A673 (cell line): Measurements from ENCODE around the gene ADCY5. TPM values are rescaled to one million over a fixed set of nuclear protein-coding genes. Genes with fewer than 3 reads are reported as not detected.

Experiments
- BruUV-seq: library from RNA; stranded (reverse); fragments of 400-500 nt; replicated peaks from 2 replicates; lab custom pipeline; 2021; lab: Mats Ljungman, UMichigan
- CTCF ChIA-PET: fragments of 300-600 bp; sonication (Branson Sonifier 250); formaldehyde crosslinking; loops from one replicate; lab custom pipeline; 2022; ENCODE audit warnings: antibody characterized with exemption; lab: Charles Lee
- POLR2A ChIA-PET: fragments of 300-600 bp; sonication (Branson Sonifier 250); formaldehyde crosslinking; loops from one replicate; lab custom pipeline; 2022; ENCODE audit warnings: antibody characterized with exemption; ENCODE audit not compliant: low non-redundant PET; lab: Charles Lee
- DNase-seq: peaks from one replicate; pipeline ENCODE4 v3.0.0-alpha.2; 2015; ENCODE audit warnings: low spot score
- H3K27ac ChIP-seq: fragments of 200-600 bp; sonication (generic); 2 replicates; pipeline ENCODE4 v1.5.1; 2016; ENCODE audit warnings: mixed run types, low read depth, mild to moderate bottlenecking, mixed read lengths, antibody characterized with exemption, low read length; ENCODE audit not compliant: poor library complexity, severe bottlenecking
- H3K27me3 ChIP-seq: fragments of 200-600 bp; sonication (generic); replicated peaks from 2 replicates; pipeline ENCODE4 v1.6.1; 2017; ENCODE audit warnings: mixed run types, low read depth, mild to moderate bottlenecking, mixed read lengths, antibody characterized with exemption, low read length; ENCODE audit not compliant: insufficient read depth, poor library complexity
- H3K36me3 ChIP-seq: fragments of 200-600 bp; sonication (generic); 2 replicates; pipeline ENCODE4 v1.6.1; 2016; ENCODE audit warnings: mixed run types, mild to moderate bottlenecking, mixed read lengths, antibody characterized with exemption, low read length; ENCODE audit not compliant: insufficient read depth, poor library complexity, severe bottlenecking
- H3K4me1 ChIP-seq: fragments of 200-600 bp; sonication (generic); 2 replicates; pipeline ENCODE4 v1.6.1; 2017; ENCODE audit warnings: mixed run types, mild to moderate bottlenecking, mixed read lengths, antibody characterized with exemption, low read length; ENCODE audit not compliant: insufficient read depth, poor library complexity, severe bottlenecking
- H3K4me3 ChIP-seq: fragments of 200-600 bp; sonication (generic); 2 replicates; pipeline ENCODE4 v1.5.1; 2016; ENCODE audit warnings: low read depth, mixed run types, mild to moderate bottlenecking, mixed read lengths, low read length; ENCODE audit not compliant: poor library complexity, severe bottlenecking
- H3K9me3 ChIP-seq: fragments of 200-600 bp; sonication (generic); 2 replicates; pipeline ENCODE4 v1.6.1; 2016; ENCODE audit warnings: mixed run types, low read depth, mild to moderate bottlenecking, mixed read lengths, antibody characterized with exemption, low read length; ENCODE audit not compliant: poor library complexity, severe bottlenecking
- CTCF ChIP-seq: fragments of 300-800, 200-600 bp; sonication (generic); conservative IDR thresholded peaks from 2 replicates; pipeline ENCODE4 v1.5.1; 2017; ENCODE audit warnings: low read depth, mild to moderate bottlenecking, antibody characterized with exemption, low read length, moderate library complexity, mixed read lengths
- EZH2 ChIP-seq: fragments of 200-600 bp; sonication (generic); IDR thresholded peaks from 2 replicates; pipeline ENCODE4 v1.6.1; 2017; ENCODE audit warnings: borderline replicate concordance, low read depth, mild to moderate bottlenecking, mixed read lengths, antibody characterized with exemption, low read length; ENCODE audit not compliant: poor library complexity, severe bottlenecking
- intact Hi-C: fragments of 100-400 bp; cut with micrococcal nuclease; formaldehyde crosslinking; loops from one replicate; pipeline ENCODE4 v1.10.0; 2022; ENCODE audit not compliant: unreplicated experiment
- total RNA-seq: library from RNA; stranded (reverse); gene quantifications from 2 replicates; pipeline ENCODE4 v1.2.3, GENCODE V29; 2021

The ADCY5 gene
- total RNA-seq, 1 experiment from 2014 or later, result 0.21 TPM

- intact Hi-C loops, result no loop called here
- POLR2A ChIA-PET, result no interaction called here
- BruUV-seq, result no TSS peak
These were observed 957 bp downstream of the ADCY5 start for GRCh38 chr3:123447749-123448517.

GRCh38 chr3:123447416-123447748 lies 1.5 kb downstream of the ADCY5 start:
- TF ChIP-seq CTCF (no peak), EZH2 (no peak)
- intact Hi-C loops, result no loop called here
- H3K4me3 ChIP-seq, result no peak overlapping the region
- no peaks in the 10 kb centered on the region for H3K36me3 ChIP-seq
- H3K4me1 ChIP-seq, result no peaks in the 10 kb centered on the region
- ChIA-PET CTCF (no interaction called here), POLR2A (no interaction called here)
- no peak for DNase-seq
- no peaks in the 10 kb centered on the region for H3K9me3 ChIP-seq
- no peak overlapping the region for H3K27ac ChIP-seq
- no TSS peak for BruUV-seq
- H3K27me3 ChIP-seq, result peaks cover 70% of the 10 kb centered on the region

More at GRCh38 chr3:123447749-123448517, 957 bp downstream of the ADCY5 start:
- H3K36me3 ChIP-seq, result no peaks in the 10 kb centered on the region
- no peaks in the 10 kb centered on the region for H3K4me1 ChIP-seq
- peaks cover 71% of the 10 kb centered on the region for H3K27me3 ChIP-seq
- CTCF ChIA-PET, result interaction anchor here (0.7 kb wide), 1 partner anchor 114 kb away, joined by 7 read pairs; no protein-coding TSS in a partner anchor
- H3K9me3 ChIP-seq, result no peaks in the 10 kb centered on the region
- TF ChIP-seq CTCF (no peak), EZH2 (no peak)
- DNase-seq, result no peak
- no peak overlapping the region for H3K27ac ChIP-seq
- H3K4me3 ChIP-seq, result peak overlapping the region; percentile 45

- Histone ChIP-seq H3K9me3 (no peaks in the 10 kb centered on the region), H3K4me1 (no peaks in the 10 kb centered on the region), H3K36me3 (no peaks in the 10 kb centered on the region), H3K27ac (no peak overlapping the region), H3K27me3 (peaks cover 70% of the 10 kb centered on the region), H3K4me3 (no peak overlapping the region)
- TF ChIP-seq EZH2 (no peak), CTCF (no peak)
- POLR2A ChIA-PET, result no interaction called here
- BruUV-seq, result no TSS peak
- intact Hi-C loops, result no loop called here
- DNase-seq, result no peak
- CTCF ChIA-PET, result no interaction called here
These were observed 2.2 kb downstream of the ADCY5 start for GRCh38 chr3:123446610-123447109.
